Caco-2 (cell line): ENCODE measurements around the gene KATNB1. TPM values are rescaled to one million over a fixed set of nuclear protein-coding genes. Genes with fewer than 3 reads are reported as not detected.

Source experiments
- BruUV-seq: library from RNA; stranded (reverse); fragments of 400-500 nt; replicated peaks from 2 replicates; lab custom pipeline; 2021; lab: Mats Ljungman, UMichigan
- CTCF ChIA-PET: fragments of 300-600 bp; sonication (Branson Sonifier 250); formaldehyde crosslinking; loops from one replicate; lab custom pipeline; 2022; ENCODE audit warnings: antibody characterized with exemption; lab: Charles Lee
- POLR2A ChIA-PET: fragments of 300-600 bp; sonication (Branson Sonifier 250); formaldehyde crosslinking; loops from one replicate; lab custom pipeline; 2022; ENCODE audit warnings: antibody characterized with exemption; lab: Charles Lee
- DNase-seq, 2 experiments: peaks; one replicate each; pipeline versions ENCODE4 v3.0.0 to v3.0.0-alpha.2; 2020 to 2022
- H3K27me3 ChIP-seq: replicated peaks from 2 replicates; pipeline ENCODE4 v1.6.0; 2011; ENCODE audit warnings: low read length; ENCODE audit not compliant: control insufficient read depth, insufficient read depth
- H3K36me3 ChIP-seq: 2 replicates; pipeline ENCODE4 v1.5.1; 2011; ENCODE audit warnings: low read length; ENCODE audit not compliant: control insufficient read depth, insufficient read depth
- H3K4me1 ChIP-seq: fragments of 250-450 bp; sonication (Bioruptor Pico); 2 replicates; pipeline ENCODE4 v1.5.1; 2020; ENCODE audit warnings: mild to moderate bottlenecking
- H3K4me3 ChIP-seq: 2 replicates; pipeline ENCODE4 v1.5.1; 2011; ENCODE audit warnings: low read depth, mild to moderate bottlenecking, control low read depth, low read length
- H3K9me3 ChIP-seq: fragments of 250-450 bp; sonication (Bioruptor Pico); 2 replicates; pipeline ENCODE4 v1.5.1; 2020; ENCODE audit warnings: mild to moderate bottlenecking, moderate library complexity
- H3K27ac Mint-ChIP-seq: one replicate; pipeline ENCODE4 v1.8.0; 2022; ENCODE audit warnings: mixed read lengths; ENCODE audit not compliant: unreplicated experiment
- H3K27me3 Mint-ChIP-seq: one replicate; pipeline ENCODE4 v1.8.0; 2022; ENCODE audit warnings: mixed read lengths; ENCODE audit not compliant: insufficient read depth, unreplicated experiment
- H3K36me3 Mint-ChIP-seq: one replicate; pipeline ENCODE4 v1.8.0; 2022; ENCODE audit warnings: mild to moderate bottlenecking, mixed read lengths; ENCODE audit not compliant: insufficient read depth, unreplicated experiment
- H3K4me1 Mint-ChIP-seq: one replicate; pipeline ENCODE4 v1.8.0; 2022; ENCODE audit warnings: low read depth, mixed read lengths; ENCODE audit not compliant: unreplicated experiment
- H3K4me3 Mint-ChIP-seq: one replicate; pipeline ENCODE4 v1.8.0; 2022; ENCODE audit warnings: mild to moderate bottlenecking, moderate library complexity, mixed read lengths; ENCODE audit not compliant: unreplicated experiment
- H3K9me3 Mint-ChIP-seq: one replicate; pipeline ENCODE4 v1.8.0; 2022; ENCODE audit warnings: mixed read lengths; ENCODE audit not compliant: unreplicated experiment
- intact Hi-C: fragments of 100-400 bp; cut with micrococcal nuclease; formaldehyde crosslinking; loops from one replicate; pipeline ENCODE4 v1.10.0; 2022; ENCODE audit not compliant: unreplicated experiment
- total RNA-seq: library from RNA; stranded (reverse); gene quantifications from 2 replicates; pipeline ENCODE4 v1.2.3, GENCODE V29; 2022
- TF ChIP-seq, protein P1 (sequence below), 2 experiments: fragments of 200-600 bp in 1 of 2; IDR thresholded peaks; 1 replicate in 1 of 2; 2 replicates in 1 of 2; pipeline versions ENCODE4 v1.5.1 to v1.8.0; 2011 to 2022; ENCODE audit warnings: antibody characterized with exemption in 1 of 2, control low read depth in 1 of 2, inconsistent platforms in 1 of 2, low read depth in 1 of 2, low read length in 1 of 2, mild to moderate bottlenecking in 1 of 2, moderate library complexity in 1 of 2; ENCODE audit not compliant: insufficient read depth in 1 of 2, severe bottlenecking in 1 of 2, unreplicated experiment in 1 of 2

Gene KATNB1
- total RNA-seq, 1 experiment from 2014 or later, result 32.4 TPM

DNA sequence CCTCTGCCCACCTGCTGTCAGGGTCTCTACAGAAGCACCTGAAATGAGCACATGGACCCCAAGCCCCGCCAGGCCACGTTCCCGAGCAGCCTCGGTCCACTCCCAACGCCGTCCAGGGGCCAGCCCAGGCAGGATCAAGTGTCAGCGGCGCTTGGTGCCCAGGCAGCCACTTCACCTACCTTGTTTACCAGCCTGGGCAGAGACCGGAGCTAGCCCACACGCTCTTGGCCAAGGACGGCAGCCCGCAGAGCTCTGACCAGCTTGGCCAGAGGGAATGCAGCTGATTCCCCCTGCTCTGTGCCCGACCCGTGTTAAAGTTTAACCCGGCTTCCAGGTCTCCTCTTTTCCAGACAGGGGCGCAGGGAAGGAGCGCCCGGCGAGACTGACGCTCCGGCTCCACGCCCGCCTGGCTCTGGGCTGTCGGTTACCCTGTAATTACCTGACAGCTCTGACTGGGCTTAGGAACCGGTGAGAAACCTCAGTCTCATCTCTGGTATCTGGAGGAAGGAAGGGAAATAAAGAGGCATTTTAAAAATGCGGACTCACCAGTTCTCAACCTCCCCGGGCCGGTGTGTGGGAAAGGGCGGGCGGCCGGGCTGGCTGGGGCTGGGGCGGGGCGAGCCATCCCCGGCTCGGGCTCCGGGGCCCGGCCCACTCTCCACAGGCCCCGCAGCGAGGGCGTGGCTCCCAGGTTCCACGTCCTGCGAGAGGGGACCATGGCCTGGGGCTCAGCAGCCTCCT, 62.1 kb downstream of the KATNB1 start:
- H3K4me3 ChIP-seq, result peak overlapping the region; percentile 43
- BruUV-seq, result no TSS peak
- H3K4me1 Mint-ChIP-seq, result peaks cover 46% of the 10 kb centered on the region

DNA sequence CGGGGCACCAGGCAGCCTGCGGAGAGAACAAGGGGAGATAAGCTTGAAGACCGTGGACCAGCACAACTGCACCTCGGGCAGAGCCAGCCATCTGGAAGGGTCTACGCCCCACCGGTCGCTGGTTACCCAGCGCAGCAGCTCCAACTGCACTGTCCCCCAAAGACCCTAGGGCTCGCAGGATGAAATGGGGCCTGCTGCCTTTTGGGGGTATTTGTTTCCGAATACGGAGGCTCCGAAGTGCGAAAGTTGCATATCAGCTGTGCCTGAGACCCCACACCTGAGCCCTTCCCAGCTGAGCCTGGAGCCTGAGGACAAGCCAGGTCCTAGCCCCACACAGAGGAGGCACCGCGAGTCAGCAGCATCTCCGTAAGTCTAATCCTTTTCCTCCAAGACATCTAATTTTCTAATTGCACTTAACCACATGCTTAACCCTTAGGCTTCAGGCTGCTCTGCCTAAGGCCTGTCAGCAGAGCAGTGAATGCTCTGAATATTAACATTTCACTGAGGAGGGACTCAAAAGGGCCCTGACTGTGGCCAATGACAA, 62.8 kb downstream of the KATNB1 start:
- CTCF ChIA-PET, result interaction anchor here (0.7 to 6.7 kb wide), 6 partner anchors 8 to 331 kb away, joined by 4 to 63 read pairs (median 6); partner anchors contain the start of genes CFAP20 and KATNB1
- TF ChIP-seq, protein P1, sequence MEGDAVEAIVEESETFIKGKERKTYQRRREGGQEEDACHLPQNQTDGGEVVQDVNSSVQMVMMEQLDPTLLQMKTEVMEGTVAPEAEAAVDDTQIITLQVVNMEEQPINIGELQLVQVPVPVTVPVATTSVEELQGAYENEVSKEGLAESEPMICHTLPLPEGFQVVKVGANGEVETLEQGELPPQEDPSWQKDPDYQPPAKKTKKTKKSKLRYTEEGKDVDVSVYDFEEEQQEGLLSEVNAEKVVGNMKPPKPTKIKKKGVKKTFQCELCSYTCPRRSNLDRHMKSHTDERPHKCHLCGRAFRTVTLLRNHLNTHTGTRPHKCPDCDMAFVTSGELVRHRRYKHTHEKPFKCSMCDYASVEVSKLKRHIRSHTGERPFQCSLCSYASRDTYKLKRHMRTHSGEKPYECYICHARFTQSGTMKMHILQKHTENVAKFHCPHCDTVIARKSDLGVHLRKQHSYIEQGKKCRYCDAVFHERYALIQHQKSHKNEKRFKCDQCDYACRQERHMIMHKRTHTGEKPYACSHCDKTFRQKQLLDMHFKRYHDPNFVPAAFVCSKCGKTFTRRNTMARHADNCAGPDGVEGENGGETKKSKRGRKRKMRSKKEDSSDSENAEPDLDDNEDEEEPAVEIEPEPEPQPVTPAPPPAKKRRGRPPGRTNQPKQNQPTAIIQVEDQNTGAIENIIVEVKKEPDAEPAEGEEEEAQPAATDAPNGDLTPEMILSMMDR (IDR thresholded peaks at IDR 0.05; ENCODE audit: insufficient read depth in 1 of 2, low read depth in 1 of 2, low read length in 1 of 2, severe bottlenecking in 1 of 2, unreplicated experiment in 1 of 2), result no peak
- Mint-ChIP-seq H3K4me3 (peak overlapping the region; percentile 92), H3K27me3 (no peaks in the 10 kb centered on the region), H3K27ac (peak overlapping the region; percentile 96), H3K9me3 (no peaks in the 10 kb centered on the region), H3K36me3 (peaks cover 25% of the 10 kb centered on the region), H3K4me1 (peaks cover 53% of the 10 kb centered on the region)
- H3K27me3 ChIP-seq, result no peaks in the 10 kb centered on the region
- peaks cover 64% of the 10 kb centered on the region for H3K4me1 ChIP-seq
- H3K36me3 ChIP-seq, result no peaks in the 10 kb centered on the region
- intact Hi-C loops, result loop anchor here (5.0 kb wide), 3 partner anchors 189 to 329 kb away; partner anchors contain the start of genes CFAP20, USB1 and ZNF319
- TSS peak; percentile 66 for BruUV-seq
- POLR2A ChIA-PET, result interaction anchor here (0.8 to 1.5 kb wide), 5 partner anchors 10 to 65 kb away, joined by 4 to 9 read pairs (median 6); partner anchors contain the start of gene KATNB1
- DNase-seq, result no peak
- H3K9me3 ChIP-seq, result no peaks in the 10 kb centered on the region
- peak overlapping the region; percentile 43 for H3K4me3 ChIP-seq

More for the DNA sequence above, 62.1 kb downstream of the KATNB1 start:
- Histone ChIP-seq H3K4me1 (peaks cover 57% of the 10 kb centered on the region), H3K9me3 (no peaks in the 10 kb centered on the region), H3K27me3 (no peaks in the 10 kb centered on the region), H3K36me3 (no peaks in the 10 kb centered on the region)
- intact Hi-C loops, result loop anchor here (1.0 to 5.0 kb wide), 7 partner anchors 11 to 330 kb away; partner anchors contain the start of genes CFAP20, USB1 and ZNF319
- CTCF ChIA-PET, result interaction anchor here (0.7 to 6.7 kb wide), 9 partner anchors 9 to 332 kb away, joined by 3 to 63 read pairs (median 5); partner anchors contain the start of genes CFAP20 and KATNB1
- Mint-ChIP-seq H3K9me3 (no peaks in the 10 kb centered on the region), H3K4me3 (peak overlapping the region; percentile 92), H3K36me3 (peaks cover 25% of the 10 kb centered on the region), H3K27me3 (no peaks in the 10 kb centered on the region), H3K27ac (peak overlapping the region; percentile 96)
- DNase-seq, result peak; percentile 96
- POLR2A ChIA-PET, result interaction anchor here (0.8 to 1.5 kb wide), 6 partner anchors 11 to 65 kb away, joined by 4 to 9 read pairs (median 5); partner anchors contain the start of gene KATNB1
- TF ChIP-seq, protein P1 (IDR thresholded peaks at IDR 0.05; ENCODE audit: insufficient read depth in 1 of 2, low read depth in 1 of 2, low read length in 1 of 2, severe bottlenecking in 1 of 2, unreplicated experiment in 1 of 2), result peak in 1 of 2 experiments; percentile 14
